Measurements from ENCODE around the gene CDON. TPM values are rescaled to one million over a fixed set of nuclear protein-coding genes. Genes with fewer than 3 reads are reported as not detected.

CDON gene
- total RNA-seq, 1 donor from 2014 or later, result 71.3 TPM

DNA sequence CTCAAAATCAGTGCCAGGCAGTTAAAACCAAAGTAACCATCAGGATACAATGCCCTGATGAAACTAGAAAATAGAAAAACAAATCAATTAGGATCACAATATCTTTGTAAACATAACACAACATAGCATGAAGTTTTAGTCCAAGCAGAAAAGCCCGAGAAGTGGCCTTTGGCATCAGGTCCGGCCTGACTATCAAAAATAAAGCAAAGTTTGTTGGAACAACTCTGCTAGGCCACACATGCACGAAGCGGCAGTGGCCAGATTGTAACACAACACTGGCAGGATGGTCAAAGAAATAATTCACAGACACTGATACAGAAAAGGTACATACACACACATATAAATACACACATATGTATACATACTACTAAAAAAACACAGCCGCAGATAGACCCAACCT lies 26.9 kb downstream of the CDON start:
- DNase-seq (ENCODE audit: low spot score), result no peak
- H3K4me3 ChIP-seq, result no peak overlapping the region
- H3K27me3 Mint-ChIP-seq (ENCODE audit: insufficient read depth, low read depth), result peaks cover 7% of the 10 kb centered on the region
- H2AFZ ChIP-seq (replicated peaks), result no peak overlapping the region
- peaks cover 12% of the 10 kb centered on the region for H3K9me3 Mint-ChIP-seq
- peaks cover 38% of the 10 kb centered on the region for H3K79me2 ChIP-seq (ENCODE audit: low read depth)
- no peak overlapping the region for H3K4me3 Mint-ChIP-seq
- H3K4me1 Mint-ChIP-seq, result peaks cover 81% of the 10 kb centered on the region
- peaks cover 24% of the 10 kb centered on the region for H3F3A ChIP-seq (ENCODE audit: low read depth)
- H3K36me3 Mint-ChIP-seq, result peaks cover 30% of the 10 kb centered on the region
- H3K27me3 ChIP-seq, result no peaks in the 10 kb centered on the region
- peak overlapping the region; percentile 55 for H3K27ac Mint-ChIP-seq
- TF ChIP-seq EZH2 (IDR thresholded peaks at IDR 0.05) (no peak), EZH2phosphoT487 (IDR thresholded peaks at IDR 0.05) (no peak), CTCF (IDR thresholded peaks at IDR 0.05) (no peak)
- H3K9ac ChIP-seq, result no peak overlapping the region
- peaks cover 72% of the 10 kb centered on the region for H4K20me1 ChIP-seq (ENCODE audit: low read depth)
- H3K36me3 ChIP-seq, result peaks cover 1% of the 10 kb centered on the region
- no peak overlapping the region for H3K4me2 ChIP-seq
- H3K27ac ChIP-seq, result no peak overlapping the region
- H3K4me1 ChIP-seq, result peaks cover 41% of the 10 kb centered on the region
- no peaks in the 10 kb centered on the region for H3K9me3 ChIP-seq (ENCODE audit: low read depth)

DNA sequence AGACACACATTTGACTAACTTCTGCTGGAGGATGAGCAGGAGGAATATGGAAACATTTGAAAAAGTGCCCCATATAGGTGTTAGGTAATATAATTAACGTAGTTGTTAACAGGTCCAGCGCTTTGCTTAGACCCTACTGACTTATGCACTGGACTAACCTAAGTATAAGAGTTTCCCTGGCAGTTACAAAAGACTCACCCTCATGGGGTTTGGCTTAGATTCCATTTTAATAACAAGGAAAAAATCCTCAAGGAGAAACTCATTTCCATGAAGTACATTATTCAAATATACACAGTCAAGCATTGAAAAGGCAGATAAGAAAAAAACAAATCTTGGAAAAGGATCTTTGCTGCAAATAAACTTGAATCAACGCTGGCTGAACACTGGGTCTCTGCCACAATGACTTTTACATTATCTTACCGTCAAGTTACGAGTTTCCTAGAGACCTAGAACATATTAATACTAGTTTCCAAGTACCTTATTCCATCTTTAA lies 27.7 kb downstream of the CDON start:
- Histone ChIP-seq H3K9ac (no peak overlapping the region), H3K4me1 (peaks cover 41% of the 10 kb centered on the region), H3K79me2 (ENCODE audit: low read depth) (peaks cover 42% of the 10 kb centered on the region), H3K36me3 (peaks cover 3% of the 10 kb centered on the region), H3K9me3 (ENCODE audit: low read depth) (no peaks in the 10 kb centered on the region), H2AFZ (replicated peaks) (no peak overlapping the region), H4K20me1 (ENCODE audit: low read depth) (peaks cover 73% of the 10 kb centered on the region), H3F3A (ENCODE audit: low read depth) (peaks cover 24% of the 10 kb centered on the region), H3K4me3 (peak overlapping the region; percentile 28), H3K27me3 (no peaks in the 10 kb centered on the region), H3K27ac (no peak overlapping the region), H3K4me2 (peak overlapping the region; percentile 70)
- no peak overlapping the region for H3K27ac Mint-ChIP-seq
- TF ChIP-seq EZH2 (IDR thresholded peaks at IDR 0.05) (no peak), EZH2phosphoT487 (IDR thresholded peaks at IDR 0.05) (no peak), CTCF (IDR thresholded peaks at IDR 0.05) (no peak)
- H3K36me3 Mint-ChIP-seq, result peaks cover 36% of the 10 kb centered on the region
- H3K4me1 Mint-ChIP-seq, result peaks cover 79% of the 10 kb centered on the region
- no peak for DNase-seq (ENCODE audit: low spot score)
- H3K27me3 Mint-ChIP-seq (ENCODE audit: insufficient read depth, low read depth), result peaks cover 7% of the 10 kb centered on the region
- H3K9me3 Mint-ChIP-seq, result peaks cover 13% of the 10 kb centered on the region
- peak overlapping the region; percentile 48 for H3K4me3 Mint-ChIP-seq

DNA sequence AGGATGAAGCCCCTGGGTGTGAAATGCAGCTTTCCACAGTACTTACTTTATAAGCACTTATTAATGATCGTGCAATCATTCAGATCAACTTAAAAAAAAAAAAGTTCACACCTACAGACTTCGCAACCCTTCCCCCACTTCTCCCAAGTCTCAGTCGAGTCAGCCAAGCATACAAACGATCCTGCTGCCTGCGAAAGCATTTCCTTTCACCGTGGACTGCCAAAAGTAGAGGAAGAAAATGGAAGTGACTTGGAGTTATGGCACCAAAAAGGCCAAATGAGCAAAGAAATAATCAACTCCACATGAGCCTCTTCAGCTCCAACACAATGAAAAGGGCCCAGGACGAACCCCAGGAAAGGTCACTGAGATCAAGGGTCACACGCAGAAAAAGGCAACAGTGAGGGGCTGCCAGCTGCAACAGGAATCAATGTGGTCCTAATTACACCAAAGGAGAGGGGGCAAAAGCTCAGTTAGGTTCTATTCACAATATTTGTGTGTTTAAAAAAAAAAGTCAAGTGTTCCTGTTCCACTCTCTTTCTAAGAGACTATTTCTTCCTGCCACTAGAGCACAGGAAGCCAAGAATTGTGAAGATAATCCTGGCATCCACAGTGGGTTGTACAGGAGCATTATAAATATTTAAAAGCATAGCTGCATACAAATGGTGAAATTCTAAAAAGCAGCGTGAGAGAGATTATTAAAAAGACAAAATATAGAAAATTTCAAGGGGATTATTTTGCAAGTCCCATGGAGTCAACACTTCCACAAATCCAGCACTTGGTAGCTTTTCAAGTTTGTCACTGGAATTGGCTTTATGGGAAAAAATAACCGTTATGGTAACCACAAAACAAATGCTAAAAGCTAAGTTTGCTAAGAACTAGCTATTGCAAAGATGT lies 28.4 kb downstream of the CDON start:
- Histone ChIP-seq H3K4me1 (peaks cover 39% of the 10 kb centered on the region), H3F3A (ENCODE audit: low read depth) (peaks cover 24% of the 10 kb centered on the region), H3K27ac (no peak overlapping the region), H3K9me3 (ENCODE audit: low read depth) (no peaks in the 10 kb centered on the region), H3K4me2 (peak overlapping the region; percentile 70), H3K36me3 (peaks cover 3% of the 10 kb centered on the region), H2AFZ (replicated peaks) (no peak overlapping the region), H3K4me3 (peak overlapping the region; percentile 28), H3K9ac (no peak overlapping the region), H4K20me1 (ENCODE audit: low read depth) (peaks cover 73% of the 10 kb centered on the region), H3K79me2 (ENCODE audit: low read depth) (peaks cover 46% of the 10 kb centered on the region), H3K27me3 (no peaks in the 10 kb centered on the region)
- peaks cover 7% of the 10 kb centered on the region for H3K27me3 Mint-ChIP-seq (ENCODE audit: insufficient read depth, low read depth)
- peak overlapping the region; percentile 72 for H3K4me3 Mint-ChIP-seq
- H3K4me1 Mint-ChIP-seq, result peaks cover 74% of the 10 kb centered on the region
- DNase-seq (ENCODE audit: low spot score), result peak; percentile 71
- TF ChIP-seq EZH2phosphoT487 (IDR thresholded peaks at IDR 0.05), result peak; percentile 82
- TF ChIP-seq EZH2 (IDR thresholded peaks at IDR 0.05), result no peak
- TF ChIP-seq CTCF (IDR thresholded peaks at IDR 0.05), result no peak
- peaks cover 13% of the 10 kb centered on the region for H3K9me3 Mint-ChIP-seq
- peaks cover 42% of the 10 kb centered on the region for H3K36me3 Mint-ChIP-seq
- peak overlapping the region; percentile 47 for H3K27ac Mint-ChIP-seq
